HCT116 (cell line): ENCODE data around the gene ZSWIM5. TPM values are rescaled to one million over a fixed set of nuclear protein-coding genes. Genes with fewer than 3 reads are reported as not detected.

Source experiments
- ATAC-seq: fragments of 200-7000 bp; cut with Tn5 transposase; 2 replicates; pipeline ENCODE4 v1.9.1; 2020; ENCODE audit warnings: mild to moderate bottlenecking, moderate library complexity
- BruUV-seq: library from RNA; stranded (reverse); fragments of 400-500 nt; replicated peaks from 2 replicates; lab custom pipeline; 2021; lab: Mats Ljungman, UMichigan
- CTCF ChIA-PET: fragments of 300-600 bp; sonication (Branson Sonifier 250); formaldehyde crosslinking; loops from one replicate; lab custom pipeline; 2021; ENCODE audit warnings: antibody characterized with exemption; lab: Charles Lee
- POLR2A ChIA-PET: fragments of 300-600, 350-600 bp; sonication (Branson Sonifier 250); formaldehyde crosslinking; loops from one replicate; lab custom pipeline; 2021; ENCODE audit warnings: antibody characterized with exemption; lab: Charles Lee
- RAD21 ChIA-PET, 2 experiments: fragments of 300-600 bp; sonication (Branson Sonifier 250); formaldehyde crosslinking; loops; one replicate each; lab custom pipeline; 2023; ENCODE audit warnings: low total read pairs in 2 of 2; ENCODE audit not compliant: uncharacterized antibody in 2 of 2, unreplicated experiment in 2 of 2, low non-redundant PET in 1 of 2; lab: Charles Lee
- DNase-seq: peaks from one replicate; pipeline ENCODE4 v3.0.0-alpha.2; 2010; ENCODE audit warnings: low read depth, low spot score
- H2AFZ ChIP-seq: fragments of 200-600 bp; shearing (Covaris generic), sonication (generic); 2 replicates; pipeline ENCODE4 v1.6.1; 2017; ENCODE audit warnings: low read depth, mixed run types, mixed read lengths, antibody characterized with exemption, low read length; ENCODE audit not compliant: poor library complexity, severe bottlenecking
- H3K27ac ChIP-seq: 2 replicates; pipeline ENCODE4 v1.5.1; 2012; ENCODE audit warnings: low read depth, low read length
- H3K27me3 ChIP-seq: fragments of 200-600 bp; sonication (generic); 2 replicates; pipeline ENCODE4 v1.6.1; 2016; ENCODE audit warnings: mixed run types, low read length, mixed read lengths; ENCODE audit not compliant: insufficient read depth
- H3K36me3 ChIP-seq, 2 experiments: fragments of 200-500 bp in 1 of 2; fragments of 200-600 bp in 1 of 2; sonication (Bioruptor generic) in 1 of 2; sonication (generic) in 1 of 2; 2 replicates each; pipeline versions ENCODE4 v1.5.1 to v1.6.1; 2014 to 2016; ENCODE audit warnings: low read length in 2 of 2, inconsistent platforms in 1 of 2, mixed read lengths in 1 of 2, mixed run types in 1 of 2; ENCODE audit not compliant: insufficient read depth in 2 of 2, control insufficient read depth in 1 of 2
- H3K4me1 ChIP-seq, 2 experiments: fragments of 200-600 bp in 1 of 2; sonication (generic) in 1 of 2; 2 replicates each; pipeline versions ENCODE4 v1.5.1 to v1.6.1; 2012 to 2017; ENCODE audit warnings: low read length in 2 of 2, inconsistent platforms in 1 of 2, mild to moderate bottlenecking in 1 of 2, mixed read lengths in 1 of 2, mixed run types in 1 of 2, moderate library complexity in 1 of 2; ENCODE audit not compliant: insufficient read depth in 2 of 2, control insufficient read depth in 1 of 2
- H3K4me2 ChIP-seq: fragments of 200-600 bp; sonication (generic); 2 replicates; pipeline ENCODE4 v1.6.1; 2017; ENCODE audit warnings: mixed run types, low read length, mixed read lengths
- H3K4me3 ChIP-seq, 2 experiments: fragments of 200-600 bp in 1 of 2; sonication (generic) in 1 of 2; replicated peaks in 1 of 2; 2 replicates each; pipeline ENCODE4 v1.5.1; 2011 to 2016; ENCODE audit warnings: low read length in 2 of 2, control low read depth in 1 of 2, low read depth in 1 of 2, mild to moderate bottlenecking in 1 of 2, mixed read lengths in 1 of 2, mixed run types in 1 of 2
- H3K79me2 ChIP-seq: fragments of 200-600 bp; sonication (generic); 2 replicates; pipeline ENCODE4 v1.6.1; 2017; ENCODE audit warnings: mild to moderate bottlenecking, mixed run types, low read length, moderate library complexity, mixed read lengths; ENCODE audit not compliant: insufficient read depth
- H3K9ac ChIP-seq: fragments of 200-600 bp; sonication (generic); 2 replicates; pipeline ENCODE4 v1.6.1; 2016; ENCODE audit warnings: low read length, mixed read lengths
- H3K9me2 ChIP-seq: fragments of 200-600 bp; sonication (generic), shearing (Covaris generic); 2 replicates; pipeline ENCODE4 v1.6.1; 2017; ENCODE audit warnings: mixed run types, mild to moderate bottlenecking, moderate library complexity; ENCODE audit not compliant: insufficient read depth
- H3K9me3 ChIP-seq, 2 experiments: fragments of 200-500 bp in 1 of 2; fragments of 200-600 bp in 1 of 2; sonication (Bioruptor generic) in 1 of 2; sonication (generic) in 1 of 2; 2 replicates each; pipeline ENCODE4 v1.6.1; 2014 to 2017; ENCODE audit warnings: low read length in 2 of 2, mixed read lengths in 2 of 2, inconsistent platforms in 1 of 2, low read depth in 1 of 2, mild to moderate bottlenecking in 1 of 2, mixed run types in 1 of 2, moderate library complexity in 1 of 2; ENCODE audit not compliant: control insufficient read depth in 1 of 2, insufficient read depth in 1 of 2
- H4K20me1 ChIP-seq: fragments of 200-600 bp; sonication (generic), shearing (Covaris generic); 2 replicates; pipeline ENCODE4 v1.6.1; 2017; ENCODE audit warnings: mixed run types, mild to moderate bottlenecking, moderate library complexity; ENCODE audit not compliant: insufficient read depth
- CBX3 ChIP-seq: IDR thresholded peaks from 2 replicates; pipeline ENCODE4 v1.6.1; 2012; ENCODE audit warnings: low read depth
- CEBPB ChIP-seq: IDR thresholded peaks from 2 replicates; pipeline ENCODE4 v1.6.1; 2012; ENCODE audit warnings: low read depth
- EGR1 ChIP-seq: IDR thresholded peaks from 2 replicates; pipeline ENCODE4 v1.6.1; 2012; ENCODE audit warnings: low read depth
- ELF1 ChIP-seq: IDR thresholded peaks from 2 replicates; pipeline ENCODE4 v1.6.1; 2012; ENCODE audit warnings: low read depth, borderline replicate concordance
- EZH2phosphoT487 ChIP-seq: fragments of 200-600 bp; IDR thresholded peaks from 2 replicates; pipeline ENCODE4 v1.6.1; 2018; ENCODE audit warnings: antibody characterized with exemption, borderline replicate concordance
- FOSL1 ChIP-seq: IDR thresholded peaks from 2 replicates; pipeline ENCODE4 v1.6.1; 2012; ENCODE audit warnings: low read depth
- MAX ChIP-seq: IDR thresholded peaks from 2 replicates; pipeline ENCODE4 v1.6.1; 2012
- POLR2A ChIP-seq: IDR thresholded peaks from 2 replicates; pipeline ENCODE4 v1.7.0; 2011; ENCODE audit warnings: borderline replicate concordance; ENCODE audit not compliant: insufficient read depth, insufficient read length; ENCODE audit errors: extremely low read depth
- POLR2AphosphoS5 ChIP-seq: IDR thresholded peaks from 2 replicates; pipeline ENCODE4 v1.6.1; 2011; ENCODE audit warnings: mild to moderate bottlenecking, low read depth, low read length, moderate library complexity
- RAD21 ChIP-seq: IDR thresholded peaks from 2 replicates; pipeline ENCODE4 v1.6.1; 2012; ENCODE audit warnings: low read depth, mild to moderate bottlenecking
- SIN3A ChIP-seq: IDR thresholded peaks from 2 replicates; pipeline ENCODE4 v1.6.1; 2012; ENCODE audit warnings: low read depth
- SP1 ChIP-seq: IDR thresholded peaks from 2 replicates; pipeline ENCODE4 v1.6.1; 2012; ENCODE audit warnings: low read depth
- SRF ChIP-seq: IDR thresholded peaks from 2 replicates; pipeline ENCODE4 v1.6.1; 2012; ENCODE audit warnings: low read depth
- TCF7L2 ChIP-seq: IDR thresholded peaks from 2 replicates; pipeline ENCODE4 v1.7.0; 2011; ENCODE audit warnings: borderline replicate concordance, inconsistent platforms; ENCODE audit not compliant: insufficient read depth, insufficient read length; ENCODE audit errors: extremely low read depth
- YY1 ChIP-seq: IDR thresholded peaks from 2 replicates; pipeline ENCODE4 v1.6.1; 2011; ENCODE audit warnings: low read length, low read depth, moderate library complexity, mild to moderate bottlenecking; ENCODE audit not compliant: insufficient replicate concordance; ENCODE audit errors: extremely low read depth
- ZBTB33 ChIP-seq: IDR thresholded peaks from 2 replicates; pipeline ENCODE4 v1.6.1; 2011; ENCODE audit warnings: mild to moderate bottlenecking, low read length, moderate library complexity; ENCODE audit not compliant: insufficient replicate concordance; ENCODE audit errors: extremely low read depth
- ZFX ChIP-seq: fragments of 450-650 bp; IDR thresholded peaks from 2 replicates; pipeline ENCODE4 v1.6.1; 2017
- ZNF274 ChIP-seq: fragments of 200-500 bp; sonication (Bioruptor generic); IDR thresholded peaks from 2 replicates; pipeline ENCODE4 v1.6.1; 2014; ENCODE audit warnings: mild to moderate bottlenecking, low read depth, low read length, inconsistent platforms
- intact Hi-C: fragments of 100-400 bp; cut with micrococcal nuclease; formaldehyde crosslinking; loops from 2 replicates; pipeline ENCODE4 v1.10.0; 2022
- total RNA-seq: library from RNA; stranded (reverse); gene quantifications from one replicate; pipeline ENCODE4 v1.2.1, GENCODE V29; 2021; ENCODE audit not compliant: unreplicated experiment
- TF ChIP-seq, protein P1 (sequence below): IDR thresholded peaks from 2 replicates; pipeline ENCODE4 v1.6.1; 2012
- TF ChIP-seq, protein P2 (sequence below), 3 experiments: fragments of 200-600 bp in 1 of 3; sonication (generic) in 1 of 3; IDR thresholded peaks in 2 of 3; conservative IDR thresholded peaks in 1 of 3; 2 replicates each; pipeline ENCODE4 v1.5.1; 2012 to 2017; ENCODE audit warnings: low read depth in 2 of 3, low read length in 2 of 3, antibody characterized with exemption in 1 of 3, borderline replicate concordance in 1 of 3, control low read depth in 1 of 3, mild to moderate bottlenecking in 1 of 3, mixed read lengths in 1 of 3, mixed run types in 1 of 3, moderate library complexity in 1 of 3; ENCODE audit not compliant: insufficient read depth in 1 of 3

ZSWIM5 gene
- total RNA-seq, 1 experiment from 2014 or later: 1.1 TPM

DNA sequence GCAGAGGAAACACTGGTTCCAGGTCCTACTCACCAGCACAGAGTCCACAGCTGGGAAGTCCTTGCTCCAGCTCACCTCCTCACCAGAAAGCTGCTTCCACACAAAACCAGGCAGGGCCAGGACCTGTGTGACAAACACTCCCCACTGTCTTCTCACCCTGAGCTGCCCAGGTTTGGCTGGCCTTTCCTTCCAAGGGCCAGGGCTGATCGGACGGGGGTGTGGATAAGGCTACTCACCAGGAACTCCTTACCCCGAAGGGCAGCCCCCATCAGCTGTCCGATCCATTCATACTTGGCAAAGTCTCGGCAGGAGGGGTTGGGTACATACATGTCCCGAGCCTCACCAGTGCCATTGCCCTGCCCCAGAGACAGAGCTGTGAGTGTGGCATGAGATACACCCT lies 200.6 kb downstream of the ZSWIM5 start (continued):
- TF ChIP-seq EGR1 (no peak), FOSL1 (no peak), CBX3 (no peak), ZBTB33 (no peak), POLR2A (no peak), SIN3A (no peak), ZNF274 (no peak), YY1 (no peak), POLR2AphosphoS5 (no peak)
- TF ChIP-seq, protein P1, sequence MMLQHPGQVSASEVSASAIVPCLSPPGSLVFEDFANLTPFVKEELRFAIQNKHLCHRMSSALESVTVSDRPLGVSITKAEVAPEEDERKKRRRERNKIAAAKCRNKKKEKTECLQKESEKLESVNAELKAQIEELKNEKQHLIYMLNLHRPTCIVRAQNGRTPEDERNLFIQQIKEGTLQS: no peak

GRCh38 chr1:45004281-45004920 lies 202.0 kb downstream of the ZSWIM5 start:
- H3K9ac ChIP-seq: no peak overlapping the region
- no peaks in the 10 kb centered on the region for H3K9me3 ChIP-seq
- no peaks in the 10 kb centered on the region for H3K27me3 ChIP-seq
- CTCF ChIA-PET: no interaction called here
- no peak for DNase-seq
- RAD21 ChIA-PET: interaction anchor here in 1 of 2 experiments (0.6 kb wide), 1 partner anchor 96 kb away, joined by 3 read pairs; no protein-coding TSS in a partner anchor
- H2AFZ ChIP-seq: no peak overlapping the region
- no peak overlapping the region for H3K4me2 ChIP-seq
- H3K36me3 ChIP-seq: peaks cover 8 to 16% of the 10 kb centered on the region in 2 experiments; a peak in 3 of 4 replicates
- no peak for TF ChIP-seq TCF7L2
- no peak for TF ChIP-seq ZFX
- no peak for TF ChIP-seq CEBPB
- no peak for TF ChIP-seq FOSL1
- no peak for TF ChIP-seq ZNF274
- no peak for TF ChIP-seq SRF
- TF ChIP-seq ELF1: no peak
- TF ChIP-seq SIN3A: no peak
- TF ChIP-seq RAD21: no peak
- TF ChIP-seq MAX: no peak
- TF ChIP-seq, protein P1: no peak
- TF ChIP-seq POLR2AphosphoS5: no peak
- TF ChIP-seq EGR1: no peak
- TF ChIP-seq CBX3: no peak
- TF ChIP-seq, protein P2, sequence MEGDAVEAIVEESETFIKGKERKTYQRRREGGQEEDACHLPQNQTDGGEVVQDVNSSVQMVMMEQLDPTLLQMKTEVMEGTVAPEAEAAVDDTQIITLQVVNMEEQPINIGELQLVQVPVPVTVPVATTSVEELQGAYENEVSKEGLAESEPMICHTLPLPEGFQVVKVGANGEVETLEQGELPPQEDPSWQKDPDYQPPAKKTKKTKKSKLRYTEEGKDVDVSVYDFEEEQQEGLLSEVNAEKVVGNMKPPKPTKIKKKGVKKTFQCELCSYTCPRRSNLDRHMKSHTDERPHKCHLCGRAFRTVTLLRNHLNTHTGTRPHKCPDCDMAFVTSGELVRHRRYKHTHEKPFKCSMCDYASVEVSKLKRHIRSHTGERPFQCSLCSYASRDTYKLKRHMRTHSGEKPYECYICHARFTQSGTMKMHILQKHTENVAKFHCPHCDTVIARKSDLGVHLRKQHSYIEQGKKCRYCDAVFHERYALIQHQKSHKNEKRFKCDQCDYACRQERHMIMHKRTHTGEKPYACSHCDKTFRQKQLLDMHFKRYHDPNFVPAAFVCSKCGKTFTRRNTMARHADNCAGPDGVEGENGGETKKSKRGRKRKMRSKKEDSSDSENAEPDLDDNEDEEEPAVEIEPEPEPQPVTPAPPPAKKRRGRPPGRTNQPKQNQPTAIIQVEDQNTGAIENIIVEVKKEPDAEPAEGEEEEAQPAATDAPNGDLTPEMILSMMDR (IDR thresholded peaks at IDR 0.05 in 2 of 3, conservative IDR thresholded peaks at IDR 0.05 in 1 of 3; ENCODE audit: borderline replicate concordance in 1 of 3, insufficient read depth in 1 of 3, low read depth in 2 of 3, low read length in 2 of 3): no peak
- TF ChIP-seq EZH2phosphoT487: no peak
- no peak for TF ChIP-seq SP1
- no peak overlapping the region for H3K4me3 ChIP-seq
- H3K9me2 ChIP-seq: no peaks in the 10 kb centered on the region
- no TSS peak for BruUV-seq
- H3K4me1 ChIP-seq: no peaks in the 10 kb centered on the region
- H3K27ac ChIP-seq: no peak overlapping the region
- H4K20me1 ChIP-seq: no peaks in the 10 kb centered on the region
- H3K79me2 ChIP-seq: no peaks in the 10 kb centered on the region
- no peak for ATAC-seq
- POLR2A ChIA-PET: no interaction called here
- intact Hi-C loops: no loop called here
